PC-9 (cell line): ENCODE measurements around the gene RIMKLB.

Experiments used
- CTCF ChIP-seq: fragments of 200-600 bp; sonication (generic); conservative IDR thresholded peaks from 2 replicates; pipeline ENCODE4 v1.6.1; 2017; ENCODE audit warnings: mixed run types, antibody characterized with exemption, mild to moderate bottlenecking, moderate library complexity
- EZH2 ChIP-seq: fragments of 200-600 bp; sonication (generic); IDR thresholded peaks from 2 replicates; pipeline ENCODE4 v1.8.0; 2017; ENCODE audit warnings: antibody characterized with exemption, low read depth

GRCh38 chr12:8667270-8667669 lies 30.5 kb upstream of the RIMKLB start:
- TF ChIP-seq EZH2 (no peak), CTCF (no peak)
